Tibial nerve (tissue), 4 donors: ENCODE measurements around the gene PIGZ. TPM values are rescaled to one million over a fixed set of nuclear protein-coding genes. Genes with fewer than 3 reads are reported as not detected.
"Not testable (repeated sequence)": the region's sequence is repeated elsewhere in the genome, so short reads cannot be mapped to it uniquely, and the experiment has no call there.

Source experiments
- DNase-seq, 2 donors: peaks; one replicate each; pipeline ENCODE4 v3.0.0-alpha.2; 2019; ENCODE audit warnings: low spot score in 2 of 2
- H3K27ac ChIP-seq, 4 donors: fragments of 200-600 bp; sonication (generic) in 3 of 4; one replicate each; pipeline ENCODE4 v1.5.1; 2017 to 2019; ENCODE audit warnings: mild to moderate bottlenecking in 1 of 4
- H3K27me3 ChIP-seq, 2 donors: fragments of 200-600 bp; sonication (generic) in 1 of 2; one replicate each; pipeline versions ENCODE4 v1.5.1 to v1.6.0; 2017 to 2019
- H3K36me3 ChIP-seq, 3 donors: fragments of 200-600 bp; sonication (generic); one replicate each; pipeline ENCODE4 v1.5.1; 2018 to 2019
- H3K4me1 ChIP-seq, 4 donors: fragments of 200-600 bp; sonication (generic) in 3 of 4; one replicate each; pipeline ENCODE4 v1.5.1; 2017 to 2019
- H3K4me3 ChIP-seq, 4 donors: fragments of 200-600 bp; sonication (generic) in 3 of 4; one replicate each; pipeline ENCODE4 v1.5.1; 2017 to 2019; ENCODE audit warnings: mild to moderate bottlenecking in 1 of 4, moderate library complexity in 1 of 4
- H3K9me3 ChIP-seq, 4 donors: fragments of 200-600 bp; sonication (generic) in 3 of 4; one replicate each; pipeline ENCODE4 v1.5.1; 2017 to 2019
- CTCF ChIP-seq, 5 experiments: fragments of 200-600 bp in 3 of 5; fragments of 450-650 bp in 2 of 5; sonication (generic) in 3 of 5; IDR thresholded peaks; one replicate each; pipeline ENCODE4 v1.5.1; 2016 to 2019; ENCODE audit warnings: antibody characterized with exemption in 5 of 5, mild to moderate bottlenecking in 3 of 5, moderate library complexity in 2 of 5
- EP300 ChIP-seq, 2 donors: sonication (generic); formaldehyde crosslinking; IDR thresholded peaks; one replicate each; pipeline ENCODE4 v1.6.1; 2017; ENCODE audit warnings: antibody characterized with exemption in 2 of 2, mild to moderate bottlenecking in 1 of 2
- POLR2A ChIP-seq, 2 donors: fragments of 450-650 bp; IDR thresholded peaks; one replicate each; pipeline ENCODE4 v1.6.1; 2017; ENCODE audit warnings: antibody characterized with exemption in 2 of 2, mild to moderate bottlenecking in 2 of 2, moderate library complexity in 2 of 2
- WGBS, 2 donors: methylation state at CpG; one replicate each; pipeline ENCODE4 v1.1.5; 2018; 5-methylcytosine and 5-hydroxymethylcytosine counted together
- total RNA-seq, 4 donors: library from RNA; depleted of rRNA; stranded (reverse); fragments of >200 nt; gene quantifications; one replicate each; pipeline ENCODE4 v1.1.0, GENCODE V29; 2016

PIGZ gene
- total RNA-seq, 4 donors from 2014 or later, result 14.9 to 31.8 (median 25.7) TPM

- WGBS, 2 donors, result 77 to 84% methylated on average over 6 of the region's 6 CpGs
These were observed 19.4 kb downstream of the PIGZ start for GRCh38 chr3:196949285-196949619.

GRCh38 chr3:196948442-196949284 is 20.0 kb downstream of the PIGZ start:
- no peak for DNase-seq
- H3K4me1 ChIP-seq, result peaks cover 0 to 13% (median 5%) of the 10 kb centered on the region in 4 donors
- TF ChIP-seq POLR2A (IDR thresholded peaks at IDR 0.05), result no peak
- TF ChIP-seq CTCF (IDR thresholded peaks at IDR 0.05), result no peak
- no peak for TF ChIP-seq EP300 (IDR thresholded peaks at IDR 0.05)
- no peak overlapping the region for H3K27ac ChIP-seq
- no peaks in the 10 kb centered on the region for H3K27me3 ChIP-seq
- H3K4me3 ChIP-seq, result no peak overlapping the region
- H3K9me3 ChIP-seq, result no peaks in the 10 kb centered on the region
- H3K36me3 ChIP-seq, result peaks cover 0 to 60% (median 0%) of the 10 kb centered on the region in 3 donors
- WGBS, 2 donors, result 33 to 46% methylated on average over 22 of the region's 22 CpGs

More at GRCh38 chr3:196949285-196949619, 19.4 kb downstream of the PIGZ start:
- H3K4me1 ChIP-seq, result peaks cover 0 to 7% (median under 1%) of the 10 kb centered on the region in 4 donors
- H3K4me3 ChIP-seq, result no peak overlapping the region
- H3K27me3 ChIP-seq, result no peaks in the 10 kb centered on the region
- H3K27ac ChIP-seq, result no peak overlapping the region
- H3K9me3 ChIP-seq, result no peaks in the 10 kb centered on the region
- peaks cover 0 to 59% (median 0%) of the 10 kb centered on the region in 3 donors for H3K36me3 ChIP-seq
- DNase-seq, result no peak
- TF ChIP-seq CTCF (IDR thresholded peaks at IDR 0.05) (no peak), EP300 (IDR thresholded peaks at IDR 0.05) (no peak), POLR2A (IDR thresholded peaks at IDR 0.05) (no peak)

- no peaks in the 10 kb centered on the region for H3K9me3 ChIP-seq
- no peak overlapping the region for H3K4me3 ChIP-seq
- 83% methylated on average over 26 to 28 of the region's 28 CpGs for WGBS, 2 donors
- TF ChIP-seq EP300 (IDR thresholded peaks at IDR 0.05) (no peak), POLR2A (IDR thresholded peaks at IDR 0.05) (no peak), CTCF (IDR thresholded peaks at IDR 0.05) (no peak)
- no peak for DNase-seq
- H3K27ac ChIP-seq, result no peak overlapping the region
- H3K36me3 ChIP-seq, result peaks cover 0 to 60% (median 0%) of the 10 kb centered on the region in 3 donors
- peaks cover 0 to 20% (median 10%) of the 10 kb centered on the region in 4 donors for H3K4me1 ChIP-seq
- no peaks in the 10 kb centered on the region for H3K27me3 ChIP-seq
These were observed 20.7 kb downstream of the PIGZ start for GRCh38 chr3:196947860-196948441.

- TF ChIP-seq POLR2A (IDR thresholded peaks at IDR 0.05) (no peak), CTCF (IDR thresholded peaks at IDR 0.05) (no peak), EP300 (IDR thresholded peaks at IDR 0.05) (no peak)
- H3K9me3 ChIP-seq, result no peaks in the 10 kb centered on the region
- no peak overlapping the region for H3K4me3 ChIP-seq
- H3K27me3 ChIP-seq, result no peaks in the 10 kb centered on the region
- H3K27ac ChIP-seq, result no peak overlapping the region
- no peak for DNase-seq
- WGBS, 2 donors, result 81 to 84% methylated on average over 10 of the region's 10 CpGs
- peaks cover 0 to 21% (median 10%) of the 10 kb centered on the region in 4 donors for H3K4me1 ChIP-seq
- H3K36me3 ChIP-seq, result peaks cover 0 to 60% (median 0%) of the 10 kb centered on the region in 3 donors
These were observed 21.3 kb downstream of the PIGZ start for GRCh38 chr3:196947136-196947859.

DNA sequence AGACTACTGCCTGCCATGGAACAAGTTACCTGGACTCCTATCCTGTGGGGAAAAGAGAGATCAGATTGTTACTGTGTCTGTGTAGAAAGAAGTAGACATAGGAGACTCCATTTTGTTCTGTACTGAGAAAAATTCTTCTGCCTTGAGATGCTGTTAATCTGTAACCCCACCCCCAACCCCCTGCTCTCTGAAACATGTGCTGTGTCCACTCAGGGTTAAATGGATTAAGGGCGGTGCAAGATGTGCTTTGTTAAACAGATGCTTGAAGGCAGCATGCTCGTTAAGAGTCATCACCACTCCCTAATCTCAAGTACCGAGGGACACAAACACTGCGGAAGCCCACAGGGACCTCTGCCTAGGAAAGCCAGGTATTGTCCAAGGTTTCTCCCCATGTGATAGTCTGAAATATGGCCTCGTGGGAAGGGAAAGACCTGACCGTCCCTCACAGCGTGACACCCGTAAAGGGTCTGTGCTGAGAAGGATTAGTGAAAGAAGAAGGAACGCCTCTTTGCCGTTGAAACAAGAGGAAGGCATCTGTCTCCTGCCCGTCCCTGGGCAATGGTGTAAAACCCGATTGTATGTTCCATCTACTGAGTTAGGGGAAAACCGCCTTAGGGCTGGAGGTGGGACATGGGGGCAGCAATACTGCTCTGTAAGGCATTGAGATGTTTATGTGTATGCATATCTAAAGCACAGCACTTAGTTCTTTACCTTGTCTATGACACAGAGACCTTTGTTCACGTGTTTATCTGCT is 24.4 kb downstream of the PIGZ start:
- not testable (repeated sequence) for H3K9me3 ChIP-seq, H3K4me3 ChIP-seq, H3K27ac ChIP-seq, DNase-seq, H3K27me3 ChIP-seq
- H3K4me1 ChIP-seq, result peaks cover 0 to 43% (median 23%) of the 10 kb centered on the region in 4 donors
- WGBS, 2 donors, result 68 to 74% methylated on average over 14 of the region's 14 CpGs
- peaks cover 0 to 43% (median 0%) of the 10 kb centered on the region in 3 donors for H3K36me3 ChIP-seq
